Adrenal gland (tissue), 12 donors: ENCODE measurements around the gene KAT8. TPM values are rescaled to one million over a fixed set of nuclear protein-coding genes. Genes with fewer than 3 reads are reported as not detected.

Experiments used
- DNase-seq, 7 donors: peaks; one replicate each; pipeline ENCODE4 v3.0.0-alpha.2; 2019 to 2020
- H3K27ac ChIP-seq, 5 donors: fragments of 200-600 bp; sonication (generic) in 4 of 5; 1 replicate in 3 of 5; 2 replicates in 2 of 5; pipeline versions ENCODE4 v1.5.1 to v1.8.0; 2016 to 2020; ENCODE audit warnings: mild to moderate bottlenecking in 1 of 5
- H3K27me3 ChIP-seq: fragments of 200-600 bp; 2 replicates; pipeline ENCODE4 v1.8.0; 2021
- H3K36me3 ChIP-seq, 2 donors: fragments of 200-600 bp; replicated peaks in 1 of 2; 1 replicate in 1 of 2; 2 replicates in 1 of 2; pipeline versions ENCODE4 v1.5.1 to v1.8.0; 2018 to 2022
- H3K4me1 ChIP-seq, 2 donors: fragments of 200-600 bp; replicated peaks in 1 of 2; 1 replicate in 1 of 2; 2 replicates in 1 of 2; pipeline versions ENCODE4 v1.5.1 to v1.8.0; 2018 to 2021
- H3K4me3 ChIP-seq, 4 donors: fragments of 200-600 bp; sonication (generic) in 3 of 4; one replicate each; pipeline ENCODE4 v1.5.1; 2016 to 2018
- H3K9me3 ChIP-seq, 3 donors: fragments of 200-600 bp; sonication (generic) in 1 of 3; replicated peaks in 1 of 3; 1 replicate in 2 of 3; 2 replicates in 1 of 3; pipeline versions ENCODE4 v1.5.1 to v1.8.0; 2016 to 2021
- CTCF ChIP-seq, 6 experiments: fragments of 450-650 bp in 4 of 6; fragments of 200-600 bp in 2 of 6; sonication (generic) in 1 of 6; IDR thresholded peaks; 1 replicate in 5 of 6; 2 replicates in 1 of 6; pipeline versions ENCODE4 v1.5.1 to v1.8.0; 2016 to 2021; ENCODE audit warnings: antibody characterized with exemption in 6 of 6, mild to moderate bottlenecking in 2 of 6, moderate library complexity in 1 of 6
- POLR2A ChIP-seq, 2 donors: fragments of 450-650 bp; IDR thresholded peaks; one replicate each; pipeline ENCODE4 v1.6.1; 2017; ENCODE audit warnings: antibody characterized with exemption in 2 of 2, mild to moderate bottlenecking in 2 of 2, moderate library complexity in 1 of 2
- WGBS, 4 donors: extraction: QIAGEN DNeasy Blood & Tissue Kit in 2 of 4; methylation state at CpG; one replicate each; pipeline versions ENCODE4 v1.1.5 to v1.1.7; 2013 to 2017; 5-methylcytosine and 5-hydroxymethylcytosine counted together
- intact Hi-C, 2 donors: fragments of 100-400 bp; cut with DNase I; formaldehyde crosslinking; loops; one replicate each; pipeline versions ENCODE4 v1.14.1 to v1.15.0; 2022 to 2023
- polyA plus RNA-seq, 3 donors: library from polyadenylated mRNA; stranded (reverse); fragments of 200-250 nt in 2 of 3; fragments of 350-450 nt in 1 of 3; fragmentation: Illumina TruSeq in 1 of 3; extraction: RNeasy Lipid Tissue Mini Kit (QIAGEN cat#74804) in 1 of 3; gene quantifications; one replicate each; pipeline ENCODE4 v1.2.3, GENCODE V29; 2013 to 2014
- total RNA-seq, 9 donors: library from RNA; depleted of rRNA in 4 of 9; stranded (reverse); fragments of >200 nt in 4 of 9; fragments of 120-200 nt in 1 of 9; fragmentation: NEBNext Ultra II Directional in 1 of 9; extraction: Animal tissue kit (Norgen Biotek cat#: 25700) in 1 of 9; gene quantifications; one replicate each; pipeline versions ENCODE4 v1.1.0 to v1.2.4, GENCODE V29; 2013 to 2023
- donor health status: healthy with polysubstance abuse.
- donor health status: Bipolar disorder and iron deficiency.
- donor health status: DM: yes; HTN: yes; CAD: no.
- donor health status: DM: no; HTN: no; CAD: no.
- donor health status: DM: no; HTN: no; CAD: no.
- donor health status: DM: yes; HTN: yes; CAD: no.

KAT8 gene
- total and polyA plus RNA-seq, 12 donors = 45.0 to 148 (median 86.9) TPM

- Histone ChIP-seq H3K4me1 (peaks cover 3 to 4% of the 10 kb centered on the region in 2 donors), H3K27me3 (peaks cover 11% of the 10 kb centered on the region), H3K9me3 (no peaks in the 10 kb centered on the region), H3K4me3 (no peak overlapping the region), H3K36me3 (no peaks in the 10 kb centered on the region), H3K27ac (no peak overlapping the region)
- DNase-seq = no peak
- intact Hi-C loops = loop anchor here (10.0 kb wide), 2 partner anchors 63 to 163 kb away; partner anchors contain the start of genes HSD3B7 (in 1 of the 2) and PRSS53 (in 1 of the 2)
- no peak for TF ChIP-seq POLR2A (IDR thresholded peaks at IDR 0.05)
- TF ChIP-seq CTCF (IDR thresholded peaks at IDR 0.05) = no peak
- 84 to 96% (median 91%) methylated on average over 3 of the region's 3 CpGs for WGBS, 4 donors
These were observed 30.1 kb downstream of the KAT8 start for GRCh38 chr16:31147574-31147973.

- H3K4me3 ChIP-seq = no peak overlapping the region
- no peak overlapping the region for H3K27ac ChIP-seq
- H3K27me3 ChIP-seq = peaks cover 11% of the 10 kb centered on the region
- TF ChIP-seq CTCF (IDR thresholded peaks at IDR 0.05) (no peak), POLR2A (IDR thresholded peaks at IDR 0.05) (no peak)
- DNase-seq = no peak
- intact Hi-C loops = loop anchor here (10.0 kb wide), 2 partner anchors 64 to 164 kb away; partner anchors contain the start of genes HSD3B7 (in 1 of the 2) and PRSS53 (in 1 of the 2)
- H3K4me1 ChIP-seq = no peaks in the 10 kb centered on the region
- 16 to 28% (median 20%) methylated on average over 9 to 40 of the region's 40 CpGs for WGBS, 4 donors
- H3K36me3 ChIP-seq = no peaks in the 10 kb centered on the region
- no peaks in the 10 kb centered on the region for H3K9me3 ChIP-seq
These were observed 30.8 kb downstream of the KAT8 start for GRCh38 chr16:31148281-31148728.

GRCh38 chr16:31148896-31149295 is 31.4 kb downstream of the KAT8 start:
- H3K27ac ChIP-seq = no peak overlapping the region
- no peak overlapping the region for H3K4me3 ChIP-seq
- 59 to 87% (median 76%) methylated on average over 5 to 25 of the region's 25 CpGs for WGBS, 4 donors
- peaks cover 11% of the 10 kb centered on the region for H3K27me3 ChIP-seq
- no peak for DNase-seq
- no peaks in the 10 kb centered on the region for H3K9me3 ChIP-seq
- intact Hi-C loops = loop anchor here (10.0 kb wide), 2 partner anchors 64 to 164 kb away; partner anchors contain the start of genes HSD3B7 (in 1 of the 2) and PRSS53 (in 1 of the 2)
- H3K36me3 ChIP-seq = no peaks in the 10 kb centered on the region
- H3K4me1 ChIP-seq = no peaks in the 10 kb centered on the region
- no peak for TF ChIP-seq CTCF (IDR thresholded peaks at IDR 0.05)
- TF ChIP-seq POLR2A (IDR thresholded peaks at IDR 0.05) = no peak

GRCh38 chr16:31149332-31149731 is 31.9 kb downstream of the KAT8 start:
- Histone ChIP-seq H3K27me3 (peaks cover 11% of the 10 kb centered on the region), H3K4me1 (no peaks in the 10 kb centered on the region), H3K27ac (peak overlapping the region in 2 of 5 donors; percentile 34 to 52), H3K36me3 (no peaks in the 10 kb centered on the region), H3K9me3 (no peaks in the 10 kb centered on the region), H3K4me3 (no peak overlapping the region)
- no peak for DNase-seq
- intact Hi-C loops = loop anchor here (10.0 kb wide), 2 partner anchors 65 to 165 kb away; partner anchors contain the start of genes HSD3B7 (in 1 of the 2) and PRSS53 (in 1 of the 2)
- 51 to 78% (median 66%) methylated on average over 5 of the region's 5 CpGs for WGBS, 4 donors
- TF ChIP-seq CTCF (IDR thresholded peaks at IDR 0.05) (no peak), POLR2A (IDR thresholded peaks at IDR 0.05) (no peak)
